DMS 273 (cell line): Measurements from ENCODE around the gene ATF5.
A peak's percentile ranks its signal among the peaks of the same experiment; 100 is the strongest.
"Not testable (repeated sequence)": the region's sequence is repeated elsewhere in the genome, so short reads cannot be mapped to it uniquely, and the experiment has no call there.

ENCODE experiments used
- DNase-seq: peaks from one replicate; lab custom pipeline; 2025; ENCODE audit not compliant: unreplicated experiment; lab: John Stamatoyannopoulos, UW

Gene ATF5

DNA sequence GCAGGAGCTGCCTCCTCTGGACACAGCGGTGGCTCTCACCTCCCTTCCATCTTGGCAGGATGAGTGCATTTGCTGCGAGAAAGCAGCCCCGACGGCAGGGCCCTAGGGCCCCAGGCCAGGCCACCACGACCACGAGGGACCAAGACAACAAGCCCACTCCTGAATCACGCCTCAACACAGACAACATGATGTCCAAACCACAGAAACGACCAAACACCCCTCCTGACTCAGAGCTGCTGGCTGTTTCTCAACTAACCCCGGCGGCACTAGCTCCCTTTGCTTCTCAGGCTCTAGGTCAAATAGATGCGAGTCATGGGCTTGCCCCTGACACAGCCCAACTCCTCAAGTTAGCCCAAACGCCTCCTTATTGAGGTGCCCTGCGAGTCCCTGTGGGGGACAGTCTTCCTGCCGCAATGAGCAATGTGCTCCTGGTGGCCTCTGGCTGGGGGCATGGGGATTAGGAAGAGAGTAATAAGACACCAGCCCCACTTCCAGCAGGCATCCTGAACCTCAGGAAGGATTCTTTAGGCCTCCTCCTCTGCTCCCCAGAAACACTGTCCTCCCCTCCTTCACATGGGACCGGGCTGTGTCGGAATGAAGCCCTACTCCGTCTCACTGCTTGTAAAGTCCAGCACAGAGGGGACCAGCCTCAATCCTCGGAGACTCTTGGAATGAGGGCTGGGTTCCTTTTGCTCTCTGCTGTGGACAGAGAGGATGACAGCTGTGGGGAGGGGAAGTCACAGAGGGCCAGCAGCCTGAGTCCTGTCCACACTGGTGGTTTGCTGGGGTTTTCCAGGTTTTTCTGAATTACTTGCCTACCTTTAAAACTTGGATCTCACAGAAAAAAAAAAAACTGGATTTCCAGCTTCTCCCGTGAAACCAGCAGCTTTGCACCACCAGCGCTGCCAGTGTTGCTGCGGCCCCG, 6.9 kb upstream of the ATF5 start:
- no peak for DNase-seq

DNA sequence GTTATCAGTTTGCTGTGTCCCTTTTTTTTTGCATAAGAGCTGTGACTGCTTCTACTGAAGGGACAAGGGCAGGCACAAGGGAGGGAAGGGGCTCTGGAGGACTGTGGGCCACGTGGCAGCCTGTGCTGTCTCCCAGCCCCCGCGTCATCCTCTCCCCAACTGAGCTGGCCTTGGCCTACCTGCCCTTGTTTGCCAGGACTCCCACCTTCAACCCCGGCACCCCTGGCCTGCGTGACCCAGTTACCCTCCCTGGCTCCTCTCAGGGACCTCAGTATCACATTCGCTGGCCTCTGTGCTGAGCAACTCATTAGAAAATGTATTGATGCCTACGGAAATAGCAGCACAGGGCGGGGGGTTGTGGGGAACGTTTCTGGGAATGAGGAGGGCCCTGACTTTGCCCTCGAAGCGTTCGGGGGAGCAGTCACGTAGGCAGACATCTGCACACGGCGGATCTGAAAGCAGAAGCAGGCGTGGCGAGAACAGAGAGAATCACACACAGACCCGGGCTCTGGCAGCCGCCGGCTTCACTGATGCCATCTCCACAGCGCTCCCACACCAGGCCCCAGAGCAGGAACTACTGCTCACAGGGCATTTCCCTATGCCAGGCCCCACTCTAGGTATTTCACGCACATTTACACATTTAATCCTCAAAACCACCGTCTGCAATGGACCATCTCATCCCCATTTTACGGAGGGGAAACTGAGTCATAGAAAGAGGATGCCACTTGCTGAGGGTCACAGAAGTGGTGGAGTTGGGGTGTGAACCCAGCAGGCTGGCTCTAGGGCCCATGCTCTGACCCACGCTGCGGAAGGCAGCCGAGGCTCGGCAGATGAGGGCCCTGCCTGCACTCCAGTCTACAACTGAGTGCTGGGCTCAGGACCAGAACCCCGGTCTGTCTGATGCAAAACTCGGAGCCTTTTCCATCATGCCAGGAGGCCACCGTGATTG, 5.7 kb upstream of the ATF5 start:
- DNase-seq = no peak

DNA sequence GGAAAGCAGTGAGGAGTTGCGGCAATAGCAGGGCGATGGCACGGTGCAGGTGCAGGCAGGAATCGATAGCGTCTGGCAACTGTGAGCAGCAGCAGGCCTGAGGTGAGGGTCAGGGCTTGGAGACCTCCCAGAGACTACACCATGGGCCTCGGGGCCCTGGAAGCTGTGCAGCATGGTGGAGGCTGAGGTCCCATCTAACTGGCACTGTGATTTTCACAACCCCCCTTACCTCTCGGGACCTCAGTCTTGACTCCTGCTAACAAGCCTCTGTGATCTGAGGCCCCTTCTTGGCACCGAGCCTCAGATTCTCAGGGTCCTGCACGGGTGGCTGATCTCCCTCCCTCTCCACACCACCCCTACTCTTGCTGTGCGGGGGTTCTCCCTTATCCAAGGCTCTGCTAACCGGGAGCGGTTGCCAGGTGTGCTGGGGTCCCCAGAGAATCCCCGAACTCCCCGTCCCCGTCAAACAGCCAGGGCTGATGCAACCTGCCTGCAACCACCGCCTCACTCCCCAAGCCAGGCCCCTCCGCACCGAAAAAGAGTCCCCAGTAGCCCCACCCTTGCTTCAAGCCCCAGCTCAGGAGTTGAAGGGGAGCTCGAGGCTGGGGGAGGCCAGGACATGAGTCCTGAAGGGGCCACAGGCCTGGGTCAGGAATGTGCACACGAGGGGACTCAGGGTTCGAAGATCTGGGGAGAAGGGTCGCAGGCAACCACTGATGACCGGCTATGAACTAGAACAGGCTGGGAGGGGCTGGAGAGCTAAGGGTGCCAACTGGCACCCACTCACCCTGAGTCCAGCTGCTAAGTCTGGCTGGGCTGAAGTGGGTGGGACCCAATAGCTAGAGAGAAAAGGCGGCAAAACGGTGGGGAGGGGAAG, 4.8 kb upstream of the ATF5 start:
- peak; percentile 47 for DNase-seq

DNA sequence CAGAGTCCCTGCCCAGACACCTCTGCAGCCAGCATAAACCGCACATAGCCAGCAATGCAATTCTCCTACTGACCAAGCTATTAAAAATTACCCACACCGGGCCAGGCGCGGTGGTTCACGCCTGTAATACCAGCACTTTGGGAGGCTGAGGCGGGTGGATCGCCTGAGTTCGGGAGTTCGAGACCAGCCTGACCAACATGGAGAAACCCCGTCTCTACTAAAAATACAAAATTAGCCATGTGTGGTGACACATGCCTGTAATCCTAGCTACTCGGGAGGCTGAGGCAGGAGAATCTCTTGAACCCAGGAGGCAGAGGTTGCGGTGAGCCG, 4.2 kb upstream of the ATF5 start:
- DNase-seq = not testable (repeated sequence)

DNA sequence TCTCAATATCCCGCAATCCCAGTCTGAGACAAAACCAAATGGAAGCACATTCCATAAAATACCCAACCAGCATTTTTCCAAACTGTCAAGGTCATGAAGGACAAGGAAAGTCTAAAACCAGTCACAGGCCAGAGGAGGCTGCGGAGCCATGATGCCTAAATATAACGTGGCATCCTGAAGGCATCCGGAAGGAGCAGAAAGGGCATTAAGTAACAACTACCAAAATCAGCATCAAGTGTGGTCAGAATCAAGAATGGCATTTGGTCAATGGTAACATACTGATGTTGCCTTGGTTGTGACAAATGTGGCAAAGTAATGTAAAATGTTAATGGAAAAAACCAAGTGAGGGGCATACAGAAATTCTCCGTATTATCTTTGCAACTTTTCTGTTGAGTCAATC, 3.5 kb upstream of the ATF5 start:
- DNase-seq = no peak

DNA sequence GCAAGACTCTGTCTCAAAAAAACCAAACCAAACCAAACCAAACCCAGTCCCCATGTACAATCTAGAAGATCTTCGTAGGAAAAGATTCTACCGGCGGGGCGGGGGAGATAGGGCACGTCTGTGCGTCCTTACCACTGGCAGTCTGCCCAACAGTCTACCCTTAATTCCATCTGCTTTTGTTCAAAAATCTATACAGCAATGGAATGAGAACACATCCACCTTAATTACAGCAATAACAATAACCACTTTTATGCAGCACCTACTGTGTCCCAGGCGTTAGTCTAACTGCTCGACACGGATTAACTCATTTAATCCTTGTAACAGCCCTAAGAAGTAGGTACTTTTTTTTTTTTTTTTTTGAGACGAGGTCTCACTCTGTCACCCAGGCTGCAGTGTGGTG, 2.5 kb upstream of the ATF5 start:
- no peak for DNase-seq

DNA sequence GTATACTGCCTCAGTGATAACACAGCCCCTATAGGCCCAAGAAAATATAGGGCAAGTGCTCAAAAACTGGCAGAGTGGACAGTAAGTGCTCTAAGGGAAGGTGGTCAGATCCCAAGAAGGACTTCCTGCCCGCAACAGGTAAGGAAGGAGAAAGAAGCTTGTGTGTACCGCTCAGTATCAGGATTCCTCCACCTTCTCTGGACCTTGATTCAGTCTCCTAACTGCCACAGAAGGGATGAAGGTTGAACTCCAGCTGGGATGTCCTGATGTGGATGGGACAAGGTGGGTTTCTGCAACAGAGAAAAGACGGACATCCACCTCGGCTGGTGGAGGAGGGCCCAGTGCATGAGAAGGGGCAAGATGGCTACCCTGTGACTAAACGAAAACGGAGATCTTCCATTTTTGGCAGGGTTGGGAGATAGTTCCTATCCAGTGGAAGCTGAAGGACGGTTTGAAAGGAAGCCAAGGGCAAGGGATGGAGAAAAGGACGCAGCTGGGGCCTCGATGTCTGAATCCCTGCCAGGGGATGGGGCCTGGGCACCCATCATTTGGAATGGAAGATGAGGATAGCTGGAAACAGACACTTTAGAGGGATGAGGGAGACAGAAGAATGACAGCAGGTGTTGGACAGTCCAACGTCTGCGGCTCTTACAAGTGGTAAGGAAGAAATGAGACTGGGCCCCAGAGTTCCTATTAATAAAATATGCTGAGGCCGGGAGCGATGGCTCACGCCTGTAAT, 1.3 kb upstream of the ATF5 start:
- DNase-seq = no peak

DNA sequence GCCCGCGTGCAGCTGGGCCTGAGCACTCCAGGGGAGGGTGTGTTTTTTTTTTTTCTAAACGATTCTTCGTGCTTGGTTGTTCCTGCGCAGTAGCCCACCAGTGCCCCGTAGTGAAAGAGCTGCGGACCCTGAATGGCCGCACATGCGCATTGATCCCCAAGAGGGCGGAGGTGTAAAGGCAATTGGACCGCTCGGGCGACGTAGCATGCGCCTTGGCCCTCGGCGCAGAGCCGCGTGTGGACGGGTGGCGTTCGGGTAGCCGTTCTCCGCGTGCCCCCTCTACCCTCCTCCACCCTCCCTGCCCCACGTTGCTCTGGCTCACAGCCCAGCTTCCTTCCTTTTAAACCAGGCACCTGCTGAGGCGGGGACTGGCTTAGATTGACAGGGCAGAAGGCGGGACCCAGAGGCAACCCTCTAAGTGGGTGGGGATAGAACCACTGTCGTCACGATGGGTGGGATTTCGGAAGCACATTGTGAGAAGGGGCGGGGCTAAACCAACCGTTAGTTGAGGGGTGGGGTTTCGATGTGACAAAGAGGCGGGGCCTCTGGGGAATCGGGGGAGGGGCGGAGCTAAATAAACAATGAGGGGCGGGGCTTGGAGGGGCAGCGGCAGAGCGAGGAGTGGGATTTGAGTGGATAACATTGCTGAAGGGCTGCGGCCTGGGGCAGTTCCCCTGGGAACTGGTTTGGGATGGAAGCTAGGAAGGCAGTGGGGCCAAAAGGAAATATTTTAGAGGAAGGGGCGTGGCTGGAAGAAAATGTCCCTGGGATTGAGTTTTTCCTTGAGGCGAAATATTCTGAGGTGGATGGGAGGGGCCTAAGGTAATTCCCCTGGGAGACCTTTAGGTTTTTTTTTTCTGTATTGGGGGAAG, 842 bp downstream of the ATF5 start:
- DNase-seq = peak; percentile 97

DNA sequence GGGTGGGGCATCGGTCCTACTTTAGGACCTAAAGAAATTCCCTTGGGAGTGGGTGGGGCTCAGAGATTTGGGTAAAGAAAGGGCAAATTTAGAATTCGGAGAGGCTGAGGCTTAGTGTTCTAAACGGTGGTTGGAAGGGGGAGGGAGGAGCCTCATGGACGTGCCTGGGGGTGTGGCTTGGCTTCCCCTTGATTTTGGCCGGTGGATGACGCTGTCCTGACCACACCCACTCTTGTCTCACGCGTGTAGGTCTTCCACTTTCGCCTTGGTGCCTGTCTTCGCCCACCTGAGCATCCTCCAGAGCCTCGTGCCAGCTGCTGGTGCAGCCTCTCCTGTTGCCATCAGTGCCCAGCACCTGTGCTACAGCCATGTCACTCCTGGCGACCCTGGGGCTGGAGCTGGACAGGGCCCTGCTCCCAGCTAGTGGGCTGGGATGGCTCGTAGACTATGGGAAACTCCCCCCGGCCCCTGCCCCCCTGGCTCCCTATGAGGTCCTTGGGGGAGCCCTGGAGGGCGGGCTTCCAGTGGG, 1.5 kb downstream of the ATF5 start:
- no peak for DNase-seq

DNA sequence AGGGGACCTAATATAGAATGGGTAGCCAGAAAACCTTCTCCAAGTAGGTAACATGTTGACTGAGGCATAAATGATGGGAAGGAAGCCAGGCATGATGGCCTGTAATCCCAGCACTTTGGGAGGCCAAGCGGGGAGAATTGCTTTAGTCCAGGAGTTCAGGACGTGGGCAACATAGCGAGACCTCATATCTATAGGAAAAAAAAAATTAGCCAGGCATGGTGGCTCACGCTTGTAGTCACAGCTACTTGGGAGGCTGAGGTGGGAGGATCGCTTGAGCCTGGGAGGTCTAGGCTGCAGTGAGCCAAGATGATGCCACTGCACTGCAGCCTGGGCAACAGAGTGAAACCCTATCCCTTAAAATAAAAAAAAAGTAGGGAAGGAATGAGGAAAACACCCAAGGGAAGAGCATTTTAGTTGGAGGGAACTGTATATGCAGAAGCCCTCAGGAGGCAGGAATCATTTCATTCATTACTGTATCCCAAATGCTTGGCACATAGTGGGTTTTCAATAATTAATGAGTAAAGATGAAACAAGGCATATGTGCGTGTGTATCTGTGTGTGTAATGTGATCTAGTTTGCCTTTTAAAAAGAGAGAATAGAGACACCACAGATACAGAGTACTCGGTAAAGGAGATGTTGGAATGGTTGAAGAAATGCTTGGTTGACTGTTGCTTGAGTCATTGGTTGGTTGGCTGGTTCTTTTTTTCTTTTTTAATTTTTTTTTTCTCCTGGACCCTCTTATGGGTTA, 2.5 kb downstream of the ATF5 start:
- no peak for DNase-seq

DNA sequence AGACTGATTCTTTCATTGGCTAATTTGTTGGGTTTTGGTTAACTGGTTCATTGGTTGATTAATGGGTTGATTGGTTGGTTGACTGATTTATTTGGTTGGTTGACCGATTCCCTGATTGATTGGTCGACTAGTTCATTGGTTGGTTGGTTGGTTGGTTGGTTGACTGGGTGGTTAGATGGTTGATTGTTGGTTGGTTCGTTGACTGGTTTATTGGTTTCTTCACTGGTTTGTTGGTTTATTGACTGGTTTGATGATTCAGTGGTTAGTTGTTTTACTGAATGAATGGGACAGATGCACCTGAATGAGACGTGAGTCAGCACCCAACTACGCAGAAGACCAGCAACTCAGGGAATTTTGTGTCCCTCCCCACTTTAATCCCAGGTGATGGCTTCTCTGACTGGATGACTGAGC, 3.0 kb downstream of the ATF5 start:
- DNase-seq = no peak

DNA sequence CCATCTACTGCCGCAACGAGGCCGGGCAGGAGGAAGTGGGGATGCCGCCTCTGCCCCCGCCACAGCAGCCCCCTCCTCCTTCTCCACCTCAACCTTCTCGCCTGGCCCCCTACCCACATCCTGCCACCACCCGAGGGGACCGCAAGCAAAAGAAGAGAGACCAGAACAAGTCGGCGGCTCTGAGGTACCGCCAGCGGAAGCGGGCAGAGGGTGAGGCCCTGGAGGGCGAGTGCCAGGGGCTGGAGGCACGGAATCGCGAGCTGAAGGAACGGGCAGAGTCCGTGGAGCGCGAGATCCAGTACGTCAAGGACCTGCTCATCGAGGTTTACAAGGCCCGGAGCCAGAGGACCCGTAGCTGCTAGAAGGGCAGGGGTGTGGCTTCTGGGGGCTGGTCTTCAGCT, 3.7 kb downstream of the ATF5 start:
- DNase-seq = no peak

DNA sequence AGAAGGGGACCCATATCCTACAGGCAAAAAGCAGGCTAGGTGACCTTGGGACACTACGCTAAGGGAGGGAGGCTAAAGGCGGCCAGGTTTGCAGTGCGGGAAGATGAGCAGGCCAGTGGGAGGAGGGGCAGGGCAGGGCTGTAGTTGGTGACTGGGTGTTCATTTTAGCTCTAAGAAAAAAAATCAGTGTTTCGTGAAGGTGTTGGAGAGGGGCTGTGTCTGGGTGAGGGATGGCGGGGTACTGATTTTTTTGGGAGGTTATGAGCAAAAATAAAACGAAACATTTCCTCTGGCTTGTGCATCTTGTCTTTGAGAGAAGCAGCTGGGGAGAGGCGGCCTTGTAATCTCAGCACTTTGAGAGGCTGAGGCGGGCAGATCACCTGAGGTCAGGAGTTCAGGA, 4.6 kb downstream of the ATF5 start:
- no peak for DNase-seq

DNA sequence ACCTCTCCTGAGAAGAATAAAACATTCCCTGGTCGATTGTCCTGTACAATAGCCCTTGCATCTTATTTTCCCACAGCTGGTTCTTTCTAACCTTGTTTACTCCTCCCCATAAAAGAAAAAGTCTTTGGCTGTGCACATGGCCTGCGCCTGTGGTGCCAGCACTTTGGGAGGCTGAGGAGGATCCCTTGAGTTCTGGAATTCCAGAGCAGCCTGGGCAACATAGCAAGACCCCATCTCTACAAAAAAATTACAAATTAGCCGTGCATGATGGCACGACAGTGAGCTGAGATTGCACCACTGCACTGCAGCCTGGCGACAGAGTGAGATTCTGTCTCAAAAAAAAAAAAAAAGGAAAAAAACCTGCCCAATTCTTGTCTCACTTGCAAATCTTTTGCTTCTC, 7.5 kb downstream of the ATF5 start:
- no peak for DNase-seq

DNA sequence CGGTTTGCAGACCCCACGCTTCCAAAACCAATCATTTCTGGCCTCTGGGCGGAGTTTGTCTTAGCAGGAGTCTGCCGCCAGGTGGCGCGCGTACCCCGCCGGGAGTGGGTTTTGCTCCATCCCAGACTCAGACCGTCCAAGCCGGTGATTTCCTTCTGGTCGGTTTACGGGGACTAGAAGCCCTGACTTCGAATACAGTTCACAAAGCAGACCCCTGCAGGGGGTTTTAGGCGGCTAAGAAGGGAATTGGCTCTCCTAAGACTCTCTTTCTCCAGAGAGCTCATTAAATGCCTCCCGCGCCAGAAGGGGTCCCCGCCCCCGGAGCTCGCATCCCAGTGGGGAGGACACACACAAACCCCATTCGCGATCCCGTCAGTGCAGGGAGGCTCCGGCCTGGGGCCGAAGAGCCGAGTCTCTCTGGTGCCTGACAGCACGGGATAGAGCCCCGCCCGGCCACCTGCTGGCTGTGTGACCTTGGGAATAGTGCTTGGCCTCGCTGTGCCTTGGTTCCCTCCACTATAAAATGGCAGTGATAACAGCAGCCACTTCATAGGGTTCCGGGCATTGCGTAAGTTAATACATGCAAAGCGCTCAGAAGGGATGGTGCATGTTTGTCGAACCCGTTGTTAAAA, 8.9 kb downstream of the ATF5 start:
- peak; percentile 91 for DNase-seq

DNA sequence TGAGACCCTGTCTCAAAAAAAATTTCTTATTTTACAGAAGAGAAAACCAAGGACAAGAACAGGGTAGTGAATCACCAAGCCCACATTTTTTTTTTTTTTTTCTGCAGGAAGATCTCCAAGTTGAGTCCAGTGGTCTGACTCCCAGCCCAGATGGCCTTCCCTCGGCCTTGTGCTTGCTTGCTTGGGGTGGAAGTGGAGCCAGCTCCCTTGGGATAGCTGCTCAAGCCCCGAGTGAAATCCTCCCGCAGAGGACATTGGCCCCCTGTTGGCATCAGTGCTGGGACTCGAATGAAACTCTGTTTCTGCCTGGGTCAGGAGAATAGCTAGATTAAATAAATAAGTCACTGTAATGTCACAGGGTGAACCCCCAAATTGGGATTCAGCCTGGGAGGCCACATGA, 9.7 kb downstream of the ATF5 start:
- no peak for DNase-seq

DNA sequence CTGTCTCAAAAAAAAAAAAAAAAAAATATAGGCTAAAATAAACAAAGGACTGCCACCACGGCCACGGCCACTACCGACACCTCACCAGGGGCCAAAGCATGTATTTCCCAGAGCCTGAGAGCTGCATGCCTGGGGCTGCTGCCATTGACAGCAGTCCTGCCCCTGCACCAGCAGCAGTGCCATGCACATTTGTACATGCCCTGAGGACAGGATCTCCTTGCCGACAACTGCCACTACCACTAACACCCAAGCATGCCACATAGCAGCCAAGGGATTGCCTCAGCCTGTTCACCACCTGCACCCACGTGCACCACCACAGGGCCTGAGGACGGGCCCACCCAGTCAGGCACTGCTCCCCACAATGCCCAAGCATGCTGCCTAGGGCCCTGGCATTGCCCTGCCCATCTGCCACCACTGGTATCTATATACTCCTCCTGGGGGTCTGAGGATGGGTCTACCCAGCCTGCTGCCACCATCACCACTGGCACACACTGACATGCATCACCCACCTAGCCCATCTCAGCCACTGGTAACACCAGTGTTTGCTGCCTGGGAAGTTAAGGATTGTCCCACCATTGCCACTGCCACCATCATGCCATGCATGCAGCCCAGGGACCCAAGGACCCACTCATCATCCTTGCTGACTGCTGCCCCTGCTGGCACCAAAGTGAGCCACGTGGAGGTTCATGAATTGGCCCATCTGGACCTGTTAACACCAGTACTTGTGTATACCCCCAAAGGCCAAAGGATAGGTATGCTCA, 10.9 kb downstream of the ATF5 start:
- DNase-seq = peak; percentile 48

DNA sequence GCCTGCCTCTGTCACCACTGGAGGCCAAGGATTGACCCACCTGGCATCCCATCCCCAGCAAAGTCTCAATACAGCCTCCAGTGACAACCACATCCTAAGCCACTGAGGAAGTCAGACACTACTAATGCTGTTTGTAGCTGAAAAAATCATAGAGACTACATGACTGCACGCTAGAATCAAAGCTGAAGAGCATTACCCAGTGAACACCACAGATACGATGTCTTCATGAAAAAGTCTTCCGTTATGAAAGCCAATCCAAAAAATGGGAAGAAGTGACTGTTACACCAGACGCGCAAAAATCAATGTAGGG, 11.4 kb downstream of the ATF5 start:
- no peak for DNase-seq
